Measurements from ENCODE around the gene TUBGCP2.
"Not testable (repeated sequence)": the region's sequence is repeated elsewhere in the genome, so short reads cannot be mapped to it uniquely, and the experiment has no call there.

Gene TUBGCP2

DNA sequence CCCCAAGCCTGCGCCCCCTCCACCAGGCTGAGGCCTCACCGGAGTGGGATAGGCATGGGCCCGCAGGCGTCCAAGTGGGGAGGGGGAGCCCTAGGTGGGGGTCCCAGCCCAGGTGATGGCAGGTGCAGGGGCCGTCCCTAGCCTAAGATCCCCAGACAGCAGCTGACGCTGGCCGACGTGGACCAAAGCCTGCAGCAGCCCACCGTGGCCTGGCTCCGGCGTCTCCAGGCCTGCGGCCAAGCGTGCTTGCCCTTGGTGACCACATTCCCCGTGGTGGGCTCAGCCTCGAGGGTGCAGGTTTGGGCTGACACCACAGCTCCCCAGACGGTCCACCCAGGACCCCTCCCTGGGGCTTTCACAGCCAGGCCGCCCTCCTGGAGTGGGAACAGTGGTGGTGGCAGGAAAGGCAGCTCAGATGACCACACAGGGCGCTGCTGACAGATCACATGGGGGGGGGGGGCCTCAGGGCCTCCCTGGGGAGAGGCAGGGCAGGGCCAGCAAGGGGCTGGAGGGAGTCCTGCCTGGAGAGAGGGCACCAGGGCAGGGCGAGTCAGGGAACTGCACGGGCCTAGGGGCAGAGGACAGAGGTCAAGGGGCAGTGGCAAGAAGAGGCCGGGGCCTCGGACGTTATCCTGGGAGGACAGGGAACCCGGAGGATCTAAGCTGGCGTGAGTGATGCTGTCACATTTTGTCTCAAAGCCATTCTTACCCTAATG lies 31.2 kb downstream of the TUBGCP2 start:
- DNase-seq, result no peak

DNA sequence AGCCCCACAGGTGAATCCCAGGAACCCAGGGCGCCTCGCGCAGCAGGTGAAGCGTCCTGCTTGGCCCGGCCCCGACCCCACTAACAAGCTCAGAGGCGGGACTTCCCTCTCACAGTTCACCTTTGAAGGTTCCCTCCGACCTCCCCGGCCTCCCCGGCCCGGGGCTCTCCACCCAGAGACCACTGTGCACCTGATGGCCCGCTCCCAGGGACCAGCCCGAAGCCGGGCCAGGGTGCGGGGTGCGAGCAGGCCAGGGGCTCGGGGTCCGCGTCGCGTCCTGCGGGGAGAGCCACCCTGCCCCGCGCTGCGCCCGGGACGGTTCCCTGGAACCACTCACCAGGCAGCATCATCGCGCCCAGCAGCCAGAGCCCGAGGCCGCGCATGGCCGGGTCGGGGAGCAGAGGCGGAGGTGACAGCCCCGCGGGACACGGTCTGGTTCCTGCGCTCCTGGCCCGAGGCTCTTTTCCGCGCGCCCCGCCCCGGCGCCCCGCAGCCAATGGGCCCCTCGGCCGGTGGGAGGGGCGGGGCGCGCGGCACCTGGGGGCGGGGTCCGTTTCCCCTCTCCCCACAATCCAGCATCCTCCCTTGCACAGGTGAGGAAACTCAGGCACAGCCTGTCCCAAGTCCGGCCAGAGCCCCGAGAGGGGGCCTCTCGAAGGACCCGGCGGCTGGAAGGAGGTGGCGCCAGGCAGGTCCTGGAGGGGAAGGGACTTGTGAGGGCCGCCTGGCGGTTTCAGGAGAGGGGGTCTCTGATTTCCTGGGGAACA lies 32.1 kb downstream of the TUBGCP2 start, which contains the start of gene ADAM8:
Gene ADAM8, minus strand, starts transcription at position 434 of the 767 bp plus-strand sequence. Its CDS starts 51 bp downstream, at position 383.
- no peak for DNase-seq

DNA sequence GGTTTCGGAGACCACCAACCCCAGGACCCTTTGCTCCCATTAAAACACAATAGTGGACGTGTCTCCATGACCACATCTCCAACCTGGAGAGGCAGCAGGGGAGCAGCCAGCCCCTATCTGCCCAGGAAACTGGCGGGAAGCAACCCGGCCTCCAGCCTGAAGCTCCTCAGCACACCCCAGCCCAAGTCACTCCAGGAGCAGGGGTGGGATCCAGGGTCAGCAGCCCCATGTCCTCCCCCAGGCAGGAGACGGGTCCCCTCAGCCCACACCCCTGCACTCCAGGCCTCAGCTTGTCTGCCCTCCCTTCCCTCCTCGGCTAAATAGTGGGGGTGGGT lies 32.6 kb downstream of the TUBGCP2 start:
- no peak for DNase-seq

DNA sequence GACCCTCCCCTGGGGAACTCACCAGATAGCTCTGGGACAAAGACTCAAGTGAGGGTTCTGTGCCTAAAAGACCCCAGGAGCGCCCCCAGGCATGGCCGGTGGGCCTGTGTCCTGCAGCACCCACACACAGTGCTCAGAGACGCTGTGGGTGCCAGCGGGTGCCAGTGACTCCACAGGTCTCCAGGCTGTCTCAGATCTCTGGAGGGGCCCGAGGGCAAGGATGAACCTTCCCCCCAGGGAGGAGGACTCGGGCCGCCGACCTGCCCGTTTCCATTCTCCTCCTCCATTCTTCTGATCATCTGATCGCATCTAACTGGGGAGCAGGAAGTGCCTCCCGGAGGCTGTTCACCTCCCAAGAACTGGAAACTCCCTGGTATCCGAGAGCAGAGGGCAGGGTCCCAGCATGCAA lies 33.0 kb downstream of the TUBGCP2 start:
- peak; percentile 80 for DNase-seq

DNA sequence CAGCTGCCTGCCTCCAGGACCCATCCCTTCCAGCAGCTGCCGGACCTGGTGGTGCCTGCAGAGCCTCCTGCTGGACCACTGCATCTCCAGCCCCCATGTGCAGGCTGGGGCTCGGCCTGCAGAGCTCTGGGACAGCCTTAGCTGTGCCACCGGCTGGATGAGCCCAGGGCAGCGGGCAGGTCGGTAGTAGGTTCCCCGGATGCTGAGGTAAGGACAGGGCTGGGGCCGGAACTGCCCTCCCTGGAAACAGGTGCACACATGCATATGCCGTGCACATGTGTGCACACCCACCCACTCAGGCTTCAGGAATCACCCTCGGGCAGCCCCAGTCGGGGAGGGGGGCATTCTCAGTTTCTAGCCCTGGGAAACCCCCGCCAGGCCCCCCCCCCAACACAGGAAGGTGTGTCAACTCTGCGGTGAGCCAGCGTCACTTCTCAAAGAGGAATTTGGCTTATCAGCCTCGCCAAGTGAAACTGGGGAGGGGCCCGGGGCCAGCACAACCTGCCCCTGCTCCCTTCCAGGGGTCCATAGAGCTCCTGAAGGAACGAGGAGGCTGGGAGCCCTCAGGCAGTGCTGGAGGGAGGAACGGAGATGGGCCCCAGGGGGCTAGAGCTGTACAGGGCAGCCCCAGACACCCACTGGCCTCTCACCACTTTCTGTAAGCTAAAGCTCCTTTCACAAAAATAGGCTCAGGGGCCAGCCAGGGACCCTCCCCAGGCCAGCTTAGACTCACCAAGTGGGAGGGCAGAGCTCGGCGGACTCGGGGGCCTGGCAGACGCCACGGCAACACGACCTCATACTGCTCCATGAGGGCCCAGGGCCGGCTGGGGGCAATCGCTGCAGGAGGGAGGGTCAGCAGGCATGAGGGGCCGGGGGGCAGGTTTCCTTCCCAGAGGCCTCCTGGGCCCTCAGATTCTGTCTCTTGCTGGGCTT lies 33.7 kb downstream of the TUBGCP2 start:
- peak; percentile 94 for DNase-seq

DNA sequence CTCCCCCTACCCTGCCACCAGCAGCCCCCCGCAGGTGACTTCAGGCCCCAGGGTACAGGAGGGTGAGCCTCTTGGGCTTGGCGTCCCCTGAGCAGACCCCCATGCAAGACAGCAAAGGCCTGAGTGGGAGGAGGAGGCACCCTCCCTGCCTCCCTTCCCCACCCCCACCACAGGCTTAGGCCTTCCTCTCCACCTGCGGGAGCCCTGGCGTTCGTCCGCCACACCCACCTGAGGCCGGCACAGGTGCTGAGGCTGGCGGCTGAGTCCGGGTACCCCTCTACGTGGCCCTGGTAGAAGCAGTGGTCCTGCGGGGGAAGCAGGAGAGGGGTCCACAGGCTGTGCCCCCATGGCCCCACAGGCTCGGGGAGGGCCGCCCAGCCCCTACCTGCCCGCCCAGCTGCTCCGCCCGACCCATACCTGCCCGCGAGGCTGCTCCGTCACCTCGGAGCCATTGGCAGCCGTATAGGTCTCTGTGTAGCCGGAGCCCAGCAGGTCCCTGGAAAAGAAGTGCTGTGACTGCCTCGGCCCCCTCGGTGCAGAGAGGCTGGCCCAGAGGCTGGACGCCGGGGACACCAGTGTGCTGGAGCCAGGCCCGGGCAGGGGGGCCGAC lies 35.0 kb downstream of the TUBGCP2 start:
- DNase-seq, result no peak

DNA sequence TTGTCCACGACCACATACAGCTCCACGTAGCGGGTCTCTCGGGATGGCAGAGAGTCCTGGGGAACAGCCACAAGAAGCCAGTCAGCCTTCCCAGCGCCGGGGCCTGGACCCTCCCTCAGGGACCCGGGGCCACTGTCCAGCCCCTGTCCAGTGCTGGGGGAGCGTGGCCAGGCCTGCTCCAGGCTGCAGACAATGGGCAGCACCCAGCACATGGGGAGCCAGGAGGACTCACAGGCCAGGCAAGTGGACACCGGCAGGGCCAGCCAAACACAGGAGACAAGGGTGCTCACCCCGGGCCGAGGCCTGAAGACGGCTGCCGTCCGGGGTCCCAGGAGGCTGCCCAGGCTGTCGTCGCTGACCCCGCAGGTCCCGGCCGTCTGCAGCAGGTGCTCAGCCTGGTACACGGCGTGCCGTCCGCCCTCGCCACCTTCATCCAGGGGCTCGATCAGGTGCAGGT lies 35.7 kb downstream of the TUBGCP2 start:
- no peak for DNase-seq

DNA sequence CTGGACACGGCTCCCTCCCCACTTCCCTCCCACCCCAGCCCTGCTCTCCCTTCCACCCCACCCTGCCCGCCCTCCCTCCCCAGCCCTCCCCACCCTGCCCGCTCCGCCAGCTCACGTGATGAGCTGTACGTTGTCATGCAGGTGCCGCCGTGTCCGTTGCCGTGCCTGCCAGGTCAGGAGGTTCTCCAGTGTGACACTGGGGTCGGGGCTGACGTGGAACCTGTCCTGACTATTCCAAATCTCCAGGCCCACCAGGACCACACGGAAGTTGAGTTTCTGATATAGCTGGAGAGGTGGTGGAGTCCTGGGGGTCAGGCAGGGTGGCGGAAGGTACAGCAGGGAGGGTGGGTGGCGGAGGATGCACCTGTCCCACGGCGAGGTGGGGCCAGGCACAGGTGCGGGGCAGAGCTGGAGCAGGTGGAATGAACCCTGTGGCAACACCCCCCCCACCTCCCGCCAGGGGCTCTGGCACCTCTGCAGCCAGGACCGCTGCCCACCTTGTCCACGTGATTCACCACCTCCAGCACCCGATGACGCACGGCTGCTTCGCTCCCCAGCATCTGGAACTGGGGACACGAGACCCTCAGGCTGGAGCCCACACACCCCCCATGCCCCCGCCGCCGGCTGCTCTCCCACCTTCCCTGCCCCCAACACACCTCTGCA lies 36.2 kb downstream of the TUBGCP2 start:
- DNase-seq, result no peak

DNA sequence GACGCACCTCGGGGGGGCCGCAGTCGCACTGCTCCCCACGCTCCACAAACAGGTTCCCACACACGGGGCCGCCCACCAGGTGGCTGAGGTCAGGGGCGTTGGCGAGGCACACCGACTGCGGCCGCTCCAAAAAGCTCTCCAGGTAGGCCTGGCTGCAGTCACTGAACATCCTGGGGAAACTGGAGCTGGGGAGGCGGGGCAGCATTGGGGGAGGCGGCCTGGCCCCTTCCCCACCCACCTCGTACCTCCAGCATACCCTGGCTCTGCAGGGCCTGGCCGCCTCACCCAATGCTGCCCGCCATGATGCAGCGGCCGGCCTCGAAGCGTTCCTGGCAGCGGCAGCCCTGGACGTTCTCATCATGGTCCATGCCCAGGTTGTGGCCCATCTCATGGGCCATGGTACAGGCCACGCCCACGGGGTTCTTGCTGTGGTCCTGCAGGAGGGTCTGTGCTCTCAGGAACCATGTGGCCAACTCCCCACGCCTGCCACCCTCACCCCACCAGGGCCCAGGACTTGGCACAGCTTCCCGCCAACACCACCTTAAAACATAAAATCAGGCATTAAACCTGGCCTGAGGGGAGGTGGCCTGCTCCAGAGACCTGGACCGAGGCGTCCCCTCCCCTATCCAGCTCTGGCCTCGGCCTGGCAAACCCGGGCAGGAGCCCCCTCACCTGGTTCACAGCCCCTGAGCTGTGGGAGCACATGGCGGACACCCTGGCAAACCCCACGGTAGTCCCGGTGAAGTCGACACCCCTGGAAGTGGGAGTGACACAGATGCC lies 37.0 kb downstream of the TUBGCP2 start:
- DNase-seq, result no peak

DNA sequence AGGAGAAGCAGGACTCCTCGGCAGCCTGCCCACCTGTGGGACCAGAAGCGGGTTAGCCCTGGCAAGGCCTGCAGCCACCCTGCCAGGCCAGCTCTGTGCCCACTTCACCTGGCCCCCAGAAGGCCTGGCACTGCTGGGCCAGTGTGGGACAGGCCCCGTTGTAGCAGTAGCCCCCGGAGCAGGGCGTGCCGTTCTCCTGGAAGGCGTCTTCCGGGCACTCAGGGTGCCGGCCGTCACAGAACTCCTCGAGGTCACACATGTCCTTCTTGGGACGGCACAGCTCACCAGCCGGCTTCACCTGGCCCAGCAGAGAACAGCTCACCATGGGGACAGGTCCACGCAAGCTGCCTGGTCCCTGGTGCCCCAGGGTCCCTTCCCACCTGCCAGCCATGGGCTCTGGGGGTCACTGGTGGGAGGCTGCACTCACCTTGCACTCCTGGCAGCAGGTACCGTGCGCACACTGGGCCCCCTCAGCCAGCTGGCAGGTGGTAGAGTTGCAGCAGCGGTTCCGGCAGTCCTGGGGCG lies 37.8 kb downstream of the TUBGCP2 start:
- DNase-seq, result no peak

DNA sequence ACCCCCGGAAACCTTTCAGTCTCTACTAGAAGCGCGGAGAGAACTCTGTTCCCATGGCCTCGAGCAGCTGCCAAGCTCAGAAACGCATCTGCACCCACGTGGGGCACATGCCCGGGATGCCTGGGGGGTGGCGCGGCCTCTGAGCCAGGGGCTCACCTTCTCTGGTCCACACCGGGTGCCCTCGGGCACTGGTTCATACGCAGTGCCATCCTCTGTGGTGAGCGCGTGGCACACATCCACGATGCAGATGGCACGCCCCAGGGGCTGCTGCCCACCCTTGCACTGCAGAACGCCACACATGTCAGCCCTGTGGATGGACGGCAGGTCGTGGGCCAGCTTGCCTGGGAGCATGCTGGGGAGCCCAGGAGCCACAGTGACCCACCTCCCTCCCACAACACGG lies 38.5 kb downstream of the TUBGCP2 start:
- no peak for DNase-seq

DNA sequence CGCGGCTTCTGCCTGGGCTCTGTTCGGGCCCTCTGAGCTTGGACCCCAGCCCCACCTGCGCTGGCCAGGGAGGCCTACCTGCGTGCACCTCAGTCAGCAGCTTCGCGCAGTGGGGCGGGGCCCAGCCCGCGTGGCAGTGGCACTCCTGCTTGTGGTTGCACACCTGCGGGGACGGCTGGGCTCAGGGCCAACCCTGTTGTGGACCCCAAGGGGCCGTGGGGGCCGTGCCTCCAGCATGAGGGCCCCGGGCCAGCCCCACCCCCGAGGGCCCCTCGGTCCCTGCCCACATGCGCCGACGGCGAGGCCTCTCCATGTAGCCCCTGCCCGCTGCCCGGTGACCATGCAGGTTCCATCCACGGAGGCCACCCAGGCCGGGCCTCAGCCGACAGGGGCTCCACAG lies 39.3 kb downstream of the TUBGCP2 start:
- no peak for DNase-seq

DNA sequence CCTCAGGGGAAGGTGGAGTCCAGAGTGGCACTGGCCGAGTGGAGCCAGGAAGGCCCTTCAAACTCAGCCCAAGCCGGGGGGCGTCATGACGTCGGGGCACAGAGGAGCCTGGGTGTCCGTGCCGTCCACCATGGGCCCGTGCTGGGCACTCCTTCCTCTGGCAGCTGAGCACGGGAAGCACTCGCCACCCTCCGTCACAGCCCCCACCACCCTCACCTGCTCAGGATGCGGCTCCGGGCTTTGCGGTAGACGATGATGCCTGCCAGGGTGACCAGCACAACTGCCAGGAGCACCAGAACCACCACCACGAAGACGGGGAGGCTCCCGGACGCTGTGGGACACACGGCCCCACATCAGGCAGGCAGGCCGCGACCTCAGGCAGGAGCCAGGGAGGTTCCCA lies 40.1 kb downstream of the TUBGCP2 start:
- no peak for DNase-seq

DNA sequence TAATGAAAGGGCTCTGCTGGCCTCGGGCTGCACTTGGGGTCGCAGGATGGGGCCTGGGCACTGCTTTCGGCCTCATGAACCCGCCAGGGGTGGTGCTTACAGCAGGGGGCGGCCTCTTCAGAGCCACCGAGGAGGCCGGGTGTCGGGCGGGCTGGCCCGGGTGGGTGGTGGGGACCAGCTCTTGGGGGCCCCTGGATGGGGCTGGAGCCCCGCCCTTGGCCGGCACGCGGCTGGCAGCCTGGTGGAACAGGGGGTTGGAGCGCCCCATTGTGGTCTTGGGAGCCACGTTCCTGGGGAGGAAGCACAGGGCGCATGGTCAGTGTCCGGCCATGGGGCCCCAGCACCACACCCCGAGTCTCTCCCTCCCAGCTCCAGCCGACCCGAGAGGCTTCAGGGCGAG lies 40.8 kb downstream of the TUBGCP2 start:
- no peak for DNase-seq

DNA sequence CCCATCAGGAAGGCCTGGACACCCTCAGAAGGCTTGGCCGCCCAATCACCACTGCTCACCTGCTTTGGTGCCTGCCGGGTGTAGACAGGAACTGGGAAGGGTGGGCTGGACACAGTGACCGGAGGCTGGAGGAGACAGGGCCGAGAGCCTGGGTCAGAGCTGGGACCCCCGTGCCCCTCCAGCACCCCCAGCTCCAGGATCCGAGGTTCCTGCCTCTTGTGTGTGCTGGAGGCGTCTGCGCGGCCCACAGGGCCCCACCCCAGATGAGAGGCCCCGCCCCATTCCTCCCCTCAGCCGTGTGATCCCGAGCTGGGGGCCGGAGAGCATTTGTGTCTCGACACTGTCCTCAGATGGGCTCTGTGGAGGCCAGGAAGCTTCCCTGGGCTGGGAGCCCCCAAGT lies 41.4 kb downstream of the TUBGCP2 start:
- DNase-seq, result no peak

DNA sequence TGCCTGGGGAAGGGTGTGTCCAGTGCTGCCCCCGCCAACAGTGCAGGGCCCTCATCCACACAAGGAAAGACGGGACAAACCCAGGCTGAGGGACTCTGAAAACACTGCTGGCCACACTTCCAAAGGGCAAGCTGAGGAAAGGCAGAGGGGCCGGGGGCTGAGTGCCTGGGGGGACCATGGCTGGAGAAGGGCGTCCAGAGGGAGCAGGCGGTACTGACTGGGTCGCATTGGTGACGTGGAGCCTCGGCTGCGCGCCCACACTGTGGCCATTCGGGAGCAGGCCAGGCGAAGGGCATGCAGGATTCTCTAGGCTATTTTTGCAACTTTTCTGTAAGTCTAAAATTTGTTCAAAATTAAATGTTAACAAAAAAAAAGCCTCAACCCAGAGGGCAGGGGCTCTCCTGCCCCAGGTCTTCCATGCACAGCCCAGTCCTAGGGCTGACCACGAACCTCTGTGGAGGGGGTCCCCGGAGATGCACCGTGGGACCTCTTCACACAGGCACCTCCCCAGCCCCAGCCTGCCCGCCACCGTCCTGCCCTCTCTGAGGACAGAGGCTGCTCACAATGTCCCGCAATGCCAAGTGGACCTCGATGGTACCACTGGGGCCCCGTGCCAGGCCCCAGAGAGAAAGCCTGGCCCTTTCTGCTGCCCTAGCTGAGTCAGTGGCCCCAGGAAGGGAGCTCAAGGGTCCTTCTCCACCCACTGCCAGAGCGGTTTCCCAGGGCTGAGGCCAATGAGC lies 42.4 kb downstream of the TUBGCP2 start:
- DNase-seq, result no peak

DNA sequence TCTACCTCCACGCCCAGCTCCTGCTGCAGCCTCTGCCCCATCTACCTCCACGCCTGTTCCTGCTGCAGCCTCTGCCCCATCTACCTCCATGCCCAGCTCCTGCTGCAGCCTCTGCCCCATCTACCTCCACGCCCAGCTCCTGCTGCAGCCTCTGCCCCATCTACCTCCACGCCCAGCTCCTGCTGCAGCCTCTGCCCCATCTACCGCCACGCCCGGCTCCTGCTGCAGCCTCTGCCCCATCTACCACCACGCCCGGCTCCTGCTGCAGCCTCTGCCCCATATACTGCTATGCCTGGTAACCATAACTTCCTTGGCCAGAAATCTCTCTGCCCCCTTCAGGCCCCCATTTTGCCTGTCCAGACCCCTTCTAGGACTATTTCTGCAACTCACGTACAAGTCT lies 43.6 kb downstream of the TUBGCP2 start:
- DNase-seq, result not testable (repeated sequence)

DNA sequence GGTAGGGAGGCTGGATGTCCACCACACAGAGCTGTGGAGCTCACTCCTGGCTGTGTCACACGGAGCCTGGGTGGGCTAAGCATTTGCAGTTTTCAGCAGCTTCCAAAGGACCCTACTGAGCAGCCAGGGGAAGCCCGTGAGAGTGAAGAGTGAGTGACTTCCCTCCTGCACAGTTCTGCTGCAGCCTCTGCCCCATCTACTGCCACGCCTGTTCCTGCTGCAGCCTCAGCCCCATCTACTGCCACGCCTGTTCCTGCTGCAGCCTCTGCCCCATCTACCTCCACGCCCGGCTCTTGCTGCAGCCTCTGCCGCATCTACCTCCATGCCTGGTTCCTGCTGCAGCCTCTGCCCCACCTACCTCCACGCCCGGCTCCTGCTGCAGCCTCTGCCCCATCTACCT lies 44.2 kb downstream of the TUBGCP2 start:
- no peak for DNase-seq

DNA sequence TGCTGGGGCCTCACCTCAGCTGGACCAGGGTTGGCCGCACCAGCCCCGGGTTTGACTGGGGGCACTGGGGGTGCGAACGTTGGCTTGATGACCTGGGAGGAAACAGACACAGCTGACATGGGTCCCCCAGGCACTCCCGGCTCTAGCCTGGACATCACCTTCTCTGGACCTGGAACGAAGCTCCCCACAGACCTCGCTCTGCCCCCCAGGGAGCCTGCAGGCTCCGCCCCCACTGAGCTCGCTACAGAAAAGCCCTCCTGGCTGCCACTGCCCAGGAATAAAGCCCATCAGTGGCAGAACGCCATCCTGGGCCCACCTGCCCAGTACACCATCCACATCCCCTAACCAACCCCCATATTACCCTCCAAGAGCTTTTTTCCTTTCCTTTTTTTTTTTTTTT lies 45.0 kb downstream of the TUBGCP2 start:
- no peak for DNase-seq

DNA sequence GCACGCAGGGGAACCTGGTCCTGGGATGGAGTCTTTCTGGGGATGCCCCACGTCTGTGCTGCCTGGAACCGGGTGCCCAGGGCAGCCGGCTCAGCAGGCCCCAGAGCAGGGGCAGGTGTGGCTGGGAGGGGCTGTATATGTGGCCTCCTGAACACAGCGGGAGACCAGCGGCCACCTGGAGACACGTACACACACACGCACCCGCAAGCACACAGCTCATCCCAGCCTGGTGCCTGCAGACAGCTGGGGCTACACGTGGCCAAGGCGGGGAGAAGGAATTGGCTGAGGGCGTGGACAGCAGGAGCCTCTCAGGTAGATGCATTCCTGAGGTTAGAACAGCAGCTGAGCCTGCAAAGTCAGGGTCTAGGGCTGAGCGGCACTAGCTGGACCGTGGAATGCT lies 46.0 kb downstream of the TUBGCP2 start:
- no peak for DNase-seq
